COLO668 (cell line): ENCODE measurements around the gene KCNN3.

ENCODE experiments used
- DNase-seq: peaks from one replicate; lab custom pipeline; 2025; ENCODE audit not compliant: unreplicated experiment; lab: John Stamatoyannopoulos, UW

KCNN3 gene

GRCh38 chr1:154861607-154862094 is 8.4 kb downstream of the KCNN3 start:
- DNase-seq, result no peak

- no peak for DNase-seq
Observed at GRCh38 chr1:154860156-154860870, 9.8 kb downstream of the KCNN3 start.

GRCh38 chr1:154859786-154860155 is 10.3 kb downstream of the KCNN3 start:
- DNase-seq, result no peak

GRCh38 chr1:154859151-154859785 is 10.8 kb downstream of the KCNN3 start:
- DNase-seq, result no peak

GRCh38 chr1:154857441-154858215 is 12.5 kb downstream of the KCNN3 start:
- no peak for DNase-seq

- no peak for DNase-seq
Observed at GRCh38 chr1:154857022-154857421, 13.1 kb downstream of the KCNN3 start.

- DNase-seq, result no peak
Observed at GRCh38 chr1:154856544-154856943, 13.5 kb downstream of the KCNN3 start.

GRCh38 chr1:154856049-154856448 is 14.0 kb downstream of the KCNN3 start:
- no peak for DNase-seq

- DNase-seq, result no peak
Observed at GRCh38 chr1:154855186-154855851, 14.8 kb downstream of the KCNN3 start.

GRCh38 chr1:154852845-154853244 is 17.2 kb downstream of the KCNN3 start:
- DNase-seq, result no peak

GRCh38 chr1:154851392-154852177 is 18.5 kb downstream of the KCNN3 start:
- DNase-seq, result no peak

- no peak for DNase-seq
Observed at GRCh38 chr1:154849645-154850131, 20.4 kb downstream of the KCNN3 start.

- no peak for DNase-seq
Observed at GRCh38 chr1:154848983-154849382, 21.1 kb downstream of the KCNN3 start.

GRCh38 chr1:154847891-154848290 is 22.2 kb downstream of the KCNN3 start:
- peak; percentile 21 for DNase-seq

- no peak for DNase-seq
Observed at GRCh38 chr1:154846565-154847442, 23.3 kb downstream of the KCNN3 start.

GRCh38 chr1:154845879-154846278 is 24.2 kb downstream of the KCNN3 start:
- no peak for DNase-seq

- DNase-seq, result no peak
Observed at GRCh38 chr1:154845174-154845573, 24.9 kb downstream of the KCNN3 start.

GRCh38 chr1:154844297-154844681 is 25.8 kb downstream of the KCNN3 start:
- no peak for DNase-seq

- DNase-seq, result no peak
Observed at GRCh38 chr1:154843636-154844296, 26.3 kb downstream of the KCNN3 start.
